SHP77 (cell line): ENCODE data around the gene UGT2A2.
"Not testable (repeated sequence)": the region's sequence is repeated elsewhere in the genome, so short reads cannot be mapped to it uniquely, and the experiment has no call there.

Experiments
- DNase-seq, 2 experiments: peaks; one replicate each; lab custom pipeline; 2025; lab: John Stamatoyannopoulos, UW

The UGT2A2 gene

DNA sequence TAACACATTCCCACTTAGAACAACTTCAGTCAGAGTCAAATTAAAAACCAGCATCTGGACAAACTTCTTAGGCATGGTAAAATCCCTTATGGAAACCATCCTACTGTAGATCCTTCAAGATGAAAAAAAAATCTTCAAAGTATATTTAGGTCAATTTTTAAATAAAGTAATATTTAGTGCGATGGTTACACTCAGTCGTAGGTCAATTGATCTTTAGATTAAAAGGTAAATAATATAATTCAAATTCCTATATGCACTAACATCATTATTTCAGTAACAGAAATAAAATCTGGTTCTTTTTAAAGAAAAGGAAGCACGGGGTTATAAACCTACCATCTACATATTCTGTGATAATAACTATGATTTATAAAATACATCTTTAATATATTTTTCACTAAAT, at the start of gene UGT2A2:
TSS of gene UGT2A2 (minus strand) at position 101 of the 400 bp plus-strand sequence. CDS start at position 99, 2 bp downstream.
- DNase-seq = no peak

- DNase-seq = no peak
Observed at GRCh38 chr4:69684804-69685203, 45.4 kb upstream of the UGT2A2 start.

- DNase-seq = no peak
Observed at GRCh38 chr4:69668680-69669079, 29.2 kb upstream of the UGT2A2 start.

- peak; percentile 5 to 22 for DNase-seq
Observed at GRCh38 chr4:69664009-69664408, 24.6 kb upstream of the UGT2A2 start.

- DNase-seq = not testable (repeated sequence)
Observed at GRCh38 chr4:69661130-69661803, 21.8 kb upstream of the UGT2A2 start.

DNA sequence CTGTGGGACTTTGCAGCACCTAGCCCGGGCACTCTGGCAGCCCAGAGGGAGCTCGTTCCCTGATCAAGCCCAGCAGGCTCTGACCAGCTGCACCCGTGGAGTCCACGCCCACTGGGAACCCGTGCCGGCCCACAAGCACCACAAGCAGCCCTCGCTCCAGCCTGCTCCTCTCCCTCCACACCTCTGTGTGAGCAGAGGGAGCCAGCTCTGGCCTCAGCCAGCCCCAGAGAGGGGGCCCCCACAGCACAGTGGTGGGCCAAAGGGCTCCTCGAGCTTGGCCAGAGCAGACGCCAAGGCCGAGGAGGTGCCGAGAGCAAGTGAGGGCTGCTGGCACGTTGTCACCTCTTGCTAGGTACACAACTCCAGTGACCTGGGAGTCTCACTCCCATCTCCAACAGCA, 18.7 kb upstream of the UGT2A2 start:
- DNase-seq = no peak

DNA sequence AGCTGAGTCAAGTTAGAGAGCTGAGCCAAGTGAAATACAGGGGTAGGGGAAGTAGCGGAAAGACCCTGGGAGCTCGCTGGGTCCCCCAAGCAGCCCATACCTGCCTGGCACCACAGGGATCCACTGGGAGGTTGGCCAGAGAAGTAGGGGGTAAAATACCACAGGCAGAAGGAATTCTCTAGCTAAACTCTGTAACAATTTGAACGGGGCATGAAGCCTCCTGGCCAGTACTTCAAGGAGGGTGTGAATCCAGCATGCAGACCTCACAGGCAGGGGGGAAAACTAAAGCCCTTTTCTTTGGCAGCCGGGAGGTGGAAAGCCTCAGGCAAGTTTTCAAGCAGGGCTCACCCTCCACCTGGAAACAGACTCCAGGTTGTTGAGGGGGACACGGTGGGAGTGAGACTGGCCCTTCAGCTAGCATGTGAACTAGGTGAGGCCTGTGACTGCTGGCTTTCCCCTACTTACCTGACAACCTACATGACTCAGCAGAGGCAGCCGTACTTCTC, 17.3 kb upstream of the UGT2A2 start:
- DNase-seq = no peak

DNA sequence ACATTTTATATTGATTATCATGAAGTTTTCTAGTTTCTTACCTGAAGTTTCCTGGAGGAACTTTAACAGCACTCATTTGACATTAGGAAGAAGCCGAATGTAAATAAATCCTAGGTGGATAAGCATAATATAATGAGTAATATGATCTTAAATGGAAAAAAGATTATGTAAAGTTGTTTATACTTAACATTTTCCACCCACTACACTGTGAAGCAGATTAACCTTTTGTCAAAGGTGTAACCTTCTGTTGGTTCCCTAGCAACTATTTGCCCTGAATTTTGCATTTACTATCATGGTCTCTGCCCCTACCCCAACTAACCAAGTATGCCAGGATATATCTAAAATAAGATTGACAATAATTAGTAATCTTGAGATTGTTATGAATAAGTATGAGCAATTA, 13.7 kb upstream of the UGT2A2 start, which contains the start of gene UGT2A1:
TSS of gene UGT2A1 (minus strand) at position 101 of the 400 bp plus-strand sequence. CDS start 5,603 bp downstream, outside the sequence.
- DNase-seq = no peak

DNA sequence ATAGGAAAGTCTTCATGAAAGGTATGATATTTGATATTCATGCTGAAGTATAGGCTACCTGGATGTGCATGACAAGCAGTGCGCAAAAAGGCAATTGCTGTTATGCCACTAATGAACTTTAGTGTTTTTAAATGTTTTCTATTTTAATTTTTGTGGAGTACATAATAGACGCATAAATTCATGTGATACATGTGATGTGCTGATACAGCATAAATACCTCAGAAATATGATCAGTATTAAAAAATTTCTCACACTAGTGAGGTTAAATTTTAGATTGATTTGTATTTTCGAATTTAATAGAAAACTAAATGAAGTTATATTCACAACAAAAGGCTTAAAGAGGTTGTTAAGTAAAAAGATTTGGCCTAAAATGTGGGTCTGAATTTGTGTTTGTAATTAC, 11.4 kb upstream of the UGT2A2 start:
- no peak for DNase-seq

DNA sequence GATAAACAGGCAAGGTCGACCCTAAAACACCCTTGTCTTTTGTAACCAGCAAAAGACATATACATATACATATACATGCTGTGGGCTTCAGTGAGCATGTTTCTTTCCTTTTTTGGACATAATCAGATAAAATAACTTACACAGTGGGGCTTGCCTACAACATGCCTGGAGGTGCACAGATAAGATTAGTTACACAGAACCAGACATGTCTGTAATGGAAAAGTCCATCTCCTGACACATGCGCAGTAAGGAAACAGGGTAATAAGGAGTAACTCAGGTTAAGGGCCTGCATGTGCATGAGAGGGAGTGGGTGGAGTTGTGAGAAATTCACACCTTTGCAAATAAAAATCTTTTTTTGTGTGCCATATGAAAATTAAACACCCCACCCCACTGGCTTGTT, 10.2 kb upstream of the UGT2A2 start:
- DNase-seq = no peak

GRCh38 chr4:69649207-69649606, 9.8 kb upstream of the UGT2A2 start:
- DNase-seq = no peak

- DNase-seq = no peak
Observed at GRCh38 chr4:69642961-69643360, 3.5 kb upstream of the UGT2A2 start.

GRCh38 chr4:69640289-69640688, 847 bp upstream of the UGT2A2 start:
- no peak for DNase-seq

DNA sequence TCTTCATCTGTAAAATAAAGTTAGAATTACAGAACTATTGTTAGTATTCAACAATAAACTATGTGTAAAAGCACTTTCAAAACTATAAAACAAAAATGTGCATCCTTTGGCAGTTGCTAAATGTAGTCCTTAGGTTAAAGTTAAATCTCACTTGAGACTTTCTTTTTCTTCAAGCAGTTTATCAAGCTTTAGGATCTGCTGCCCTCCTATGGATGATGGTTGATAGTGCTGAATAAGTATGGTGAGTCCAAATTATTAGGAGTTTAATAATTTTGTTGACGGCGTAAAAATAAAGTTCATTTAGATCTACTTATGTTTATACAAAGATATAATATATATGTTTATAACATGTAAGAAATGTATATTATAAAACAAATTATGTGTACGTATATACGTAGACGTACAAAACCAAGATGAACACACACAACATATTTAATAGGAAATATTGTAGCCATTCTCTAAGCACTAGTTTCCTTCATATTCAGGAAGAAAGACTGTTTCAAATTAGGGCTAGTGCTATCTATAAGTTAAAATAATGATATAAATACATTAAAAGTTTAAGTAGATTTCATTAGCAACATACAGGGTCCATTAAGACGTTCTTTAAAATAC, 22.3 kb downstream of the UGT2A2 start:
- peak; percentile 21 to 22 for DNase-seq

DNA sequence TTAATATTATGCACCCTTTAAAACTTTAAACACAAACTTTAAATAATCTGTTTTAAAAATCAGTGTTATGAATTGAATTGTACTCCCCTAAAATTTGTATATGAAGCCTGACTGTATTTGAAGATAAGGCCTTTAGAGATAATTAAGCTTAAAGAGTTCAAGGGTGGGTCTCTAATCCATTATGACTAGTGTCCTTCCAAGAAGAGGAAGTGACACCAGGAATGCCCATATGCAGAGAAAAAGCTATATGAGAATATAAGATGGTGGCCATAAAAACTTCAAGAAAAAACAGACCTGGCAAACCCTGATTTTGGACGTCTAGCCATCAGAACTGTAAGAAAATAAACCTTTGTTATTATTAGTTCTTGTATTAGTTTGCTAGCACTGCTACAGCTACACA, 29.0 kb downstream of the UGT2A2 start:
- no peak for DNase-seq

- no peak for DNase-seq
Observed at GRCh38 chr4:69601065-69601464, 38.4 kb downstream of the UGT2A2 start.

DNA sequence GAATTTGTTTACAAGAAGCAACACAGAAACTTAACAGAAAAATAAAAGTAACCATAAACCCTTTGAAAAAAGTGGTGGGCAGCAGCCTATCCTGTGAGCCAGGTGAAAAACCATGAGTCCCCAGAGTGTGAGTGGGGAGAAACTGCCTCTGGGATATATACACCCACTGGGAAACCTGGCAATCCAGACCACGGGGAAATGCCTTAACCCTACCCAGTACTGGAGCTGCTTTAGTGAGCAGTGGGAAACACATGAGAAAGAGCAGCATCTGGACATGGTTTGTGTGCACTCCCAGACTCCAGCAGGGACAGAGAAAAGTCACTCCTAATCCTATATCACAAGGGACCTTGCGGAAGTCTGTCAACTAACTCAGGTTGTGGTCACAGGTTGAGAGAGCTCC, 39.4 kb downstream of the UGT2A2 start:
- DNase-seq = no peak

- DNase-seq = no peak
Observed at GRCh38 chr4:69594382-69594781, 45.1 kb downstream of the UGT2A2 start.

GRCh38 chr4:69591364-69591763, 48.1 kb downstream of the UGT2A2 start:
- no peak for DNase-seq

- DNase-seq = no peak
Observed at GRCh38 chr4:69589884-69590283, 49.6 kb downstream of the UGT2A2 start.

- DNase-seq = no peak
Observed at GRCh38 chr4:69584135-69584534, 55.3 kb downstream of the UGT2A2 start.

GRCh38 chr4:69583543-69583942, 55.9 kb downstream of the UGT2A2 start:
- DNase-seq = no peak

DNA sequence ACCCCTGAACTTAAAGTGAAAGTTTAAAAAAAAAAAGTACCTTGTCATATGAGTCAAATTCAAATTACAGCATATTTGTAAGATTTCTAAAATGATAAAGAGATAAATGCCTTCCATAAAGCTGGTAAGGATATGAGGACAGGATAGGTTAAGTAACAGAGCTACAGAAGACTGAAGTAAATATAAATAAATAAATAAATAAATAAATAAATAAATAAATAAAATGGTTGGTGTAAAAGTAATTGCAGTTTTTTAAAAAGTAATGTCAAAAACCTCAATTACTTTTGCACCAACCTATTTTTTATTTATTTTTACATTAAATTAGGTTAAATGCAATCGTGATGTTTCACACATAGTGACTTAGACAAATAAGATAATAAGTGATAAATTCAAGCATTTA, 62.2 kb downstream of the UGT2A2 start:
- no peak for DNase-seq
